ENCODE data around the gene ATG101.
"Not testable (repeated sequence)": the region's sequence is repeated elsewhere in the genome, so short reads cannot be mapped to it uniquely, and the experiment has no call there.

DNA sequence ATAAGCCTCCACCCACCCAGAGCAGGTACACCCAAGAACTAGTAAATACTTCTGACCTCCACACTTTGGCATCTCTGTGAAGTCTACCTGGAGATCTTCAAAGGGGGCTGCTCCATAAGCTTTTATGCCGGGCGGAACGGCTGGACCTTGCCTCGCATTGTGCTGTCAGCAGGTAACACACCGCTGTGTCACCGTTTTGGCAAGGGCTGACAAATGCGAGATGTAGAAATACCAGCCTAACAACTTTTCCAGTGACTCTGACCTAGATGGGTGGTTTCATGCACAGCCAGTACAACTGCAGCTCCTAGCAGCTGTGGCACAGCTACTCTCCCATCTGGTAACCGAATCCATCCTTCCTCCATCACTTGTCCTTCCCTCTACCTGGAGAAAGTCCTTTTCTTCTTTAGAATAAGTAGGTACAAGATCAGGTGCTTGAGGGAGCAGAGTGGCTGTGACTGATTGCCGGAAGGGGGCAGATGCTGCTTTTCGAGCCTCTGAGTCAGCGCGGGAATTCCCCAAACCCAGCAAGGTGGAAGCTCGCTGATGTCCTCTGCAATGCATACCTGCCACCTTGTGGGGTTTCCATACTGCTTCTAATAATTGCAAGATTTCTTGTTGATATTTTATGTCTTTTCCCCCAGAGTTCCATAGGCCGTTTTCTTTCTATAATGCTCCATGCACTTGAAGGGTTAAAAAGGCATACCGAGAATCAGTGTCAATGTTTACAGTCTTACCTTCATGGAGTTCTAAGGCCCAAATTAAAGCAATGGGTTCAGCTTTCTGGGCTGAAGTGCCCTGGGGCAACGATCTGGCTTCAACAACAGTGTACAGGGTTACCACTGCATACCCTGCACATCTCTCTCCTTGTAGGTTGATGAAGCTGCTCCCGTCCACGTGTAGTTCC is 46.7 kb downstream of the ATG101 start:
- TF ChIP-seq, protein P1, sequence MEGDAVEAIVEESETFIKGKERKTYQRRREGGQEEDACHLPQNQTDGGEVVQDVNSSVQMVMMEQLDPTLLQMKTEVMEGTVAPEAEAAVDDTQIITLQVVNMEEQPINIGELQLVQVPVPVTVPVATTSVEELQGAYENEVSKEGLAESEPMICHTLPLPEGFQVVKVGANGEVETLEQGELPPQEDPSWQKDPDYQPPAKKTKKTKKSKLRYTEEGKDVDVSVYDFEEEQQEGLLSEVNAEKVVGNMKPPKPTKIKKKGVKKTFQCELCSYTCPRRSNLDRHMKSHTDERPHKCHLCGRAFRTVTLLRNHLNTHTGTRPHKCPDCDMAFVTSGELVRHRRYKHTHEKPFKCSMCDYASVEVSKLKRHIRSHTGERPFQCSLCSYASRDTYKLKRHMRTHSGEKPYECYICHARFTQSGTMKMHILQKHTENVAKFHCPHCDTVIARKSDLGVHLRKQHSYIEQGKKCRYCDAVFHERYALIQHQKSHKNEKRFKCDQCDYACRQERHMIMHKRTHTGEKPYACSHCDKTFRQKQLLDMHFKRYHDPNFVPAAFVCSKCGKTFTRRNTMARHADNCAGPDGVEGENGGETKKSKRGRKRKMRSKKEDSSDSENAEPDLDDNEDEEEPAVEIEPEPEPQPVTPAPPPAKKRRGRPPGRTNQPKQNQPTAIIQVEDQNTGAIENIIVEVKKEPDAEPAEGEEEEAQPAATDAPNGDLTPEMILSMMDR (IDR thresholded peaks at IDR 0.05) = not testable (repeated sequence)
- not testable (repeated sequence) for TF ChIP-seq POLR2A (IDR thresholded peaks at IDR 0.05)
